ENCODE results near the gene PHF23.

DNA sequence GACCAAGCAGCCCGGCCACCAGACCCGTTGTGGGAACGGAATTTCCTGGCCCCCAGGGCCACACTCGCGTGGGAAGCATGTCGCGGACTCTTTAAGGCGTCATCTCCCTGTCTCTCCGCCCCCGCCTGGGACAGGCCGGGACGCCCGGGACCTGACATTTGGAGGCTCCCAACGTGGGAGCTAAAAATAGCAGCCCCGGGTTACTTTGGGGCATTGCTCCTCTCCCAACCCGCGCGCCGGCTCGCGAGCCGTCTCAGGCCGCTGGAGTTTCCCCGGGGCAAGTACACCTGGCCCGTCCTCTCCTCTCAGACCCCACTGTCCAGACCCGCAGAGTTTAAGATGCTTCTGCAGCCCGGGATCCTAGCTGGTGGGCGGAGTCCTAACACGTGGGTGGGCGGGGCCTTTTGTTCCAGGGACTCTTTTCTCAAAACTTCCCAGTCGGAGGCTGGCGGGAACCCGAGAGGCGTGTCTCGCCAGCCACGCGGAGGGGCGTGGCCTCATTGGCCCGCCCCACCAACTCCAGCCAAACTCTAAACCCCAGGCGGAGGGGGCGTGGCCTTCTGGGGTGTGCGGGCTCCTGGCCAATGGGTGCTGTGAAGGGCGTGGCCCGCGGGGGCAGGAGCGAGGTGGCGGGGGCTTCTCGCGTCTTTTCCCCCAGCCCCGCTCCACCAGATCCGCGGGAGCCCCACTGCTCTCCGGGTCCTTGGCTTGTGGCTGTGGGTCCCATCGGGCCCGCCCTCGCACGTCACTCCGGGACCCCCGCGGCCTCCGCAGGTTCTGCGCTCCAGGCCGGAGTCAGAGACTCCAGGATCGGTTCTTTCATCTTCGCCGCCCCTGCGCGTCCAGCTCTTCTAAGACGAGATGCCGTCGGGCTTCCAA is 42.1 kb upstream of the PHF23 start, which contains the start of gene SLC2A4:
- TF ChIP-seq CTCF (IDR thresholded peaks at IDR 0.05; ENCODE audit: insufficient read depth, low read length) (no peak), POLR2AphosphoS5 (IDR thresholded peaks at IDR 0.05; ENCODE audit: low read depth) (no peak)
- TF ChIP-seq, protein P1, sequence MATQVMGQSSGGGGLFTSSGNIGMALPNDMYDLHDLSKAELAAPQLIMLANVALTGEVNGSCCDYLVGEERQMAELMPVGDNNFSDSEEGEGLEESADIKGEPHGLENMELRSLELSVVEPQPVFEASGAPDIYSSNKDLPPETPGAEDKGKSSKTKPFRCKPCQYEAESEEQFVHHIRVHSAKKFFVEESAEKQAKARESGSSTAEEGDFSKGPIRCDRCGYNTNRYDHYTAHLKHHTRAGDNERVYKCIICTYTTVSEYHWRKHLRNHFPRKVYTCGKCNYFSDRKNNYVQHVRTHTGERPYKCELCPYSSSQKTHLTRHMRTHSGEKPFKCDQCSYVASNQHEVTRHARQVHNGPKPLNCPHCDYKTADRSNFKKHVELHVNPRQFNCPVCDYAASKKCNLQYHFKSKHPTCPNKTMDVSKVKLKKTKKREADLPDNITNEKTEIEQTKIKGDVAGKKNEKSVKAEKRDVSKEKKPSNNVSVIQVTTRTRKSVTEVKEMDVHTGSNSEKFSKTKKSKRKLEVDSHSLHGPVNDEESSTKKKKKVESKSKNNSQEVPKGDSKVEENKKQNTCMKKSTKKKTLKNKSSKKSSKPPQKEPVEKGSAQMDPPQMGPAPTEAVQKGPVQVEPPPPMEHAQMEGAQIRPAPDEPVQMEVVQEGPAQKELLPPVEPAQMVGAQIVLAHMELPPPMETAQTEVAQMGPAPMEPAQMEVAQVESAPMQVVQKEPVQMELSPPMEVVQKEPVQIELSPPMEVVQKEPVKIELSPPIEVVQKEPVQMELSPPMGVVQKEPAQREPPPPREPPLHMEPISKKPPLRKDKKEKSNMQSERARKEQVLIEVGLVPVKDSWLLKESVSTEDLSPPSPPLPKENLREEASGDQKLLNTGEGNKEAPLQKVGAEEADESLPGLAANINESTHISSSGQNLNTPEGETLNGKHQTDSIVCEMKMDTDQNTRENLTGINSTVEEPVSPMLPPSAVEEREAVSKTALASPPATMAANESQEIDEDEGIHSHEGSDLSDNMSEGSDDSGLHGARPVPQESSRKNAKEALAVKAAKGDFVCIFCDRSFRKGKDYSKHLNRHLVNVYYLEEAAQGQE (IDR thresholded peaks at IDR 0.05; ENCODE audit: insufficient replicate concordance, low read depth), result no peak
